Activated naive CD8-positive, alpha-beta T cell treated with anti-CD3 and anti-CD28 coated beads, Interleukin-2, amount 50 U/mL, for 16 hours (primary cell): ENCODE data around the gene STRIP1.

Source experiments
- DNase-seq: peaks from one replicate; pipeline ENCODE4 v3.0.0-alpha.2; 2020; ENCODE audit warnings: low read depth, low spot score

The STRIP1 gene

DNA sequence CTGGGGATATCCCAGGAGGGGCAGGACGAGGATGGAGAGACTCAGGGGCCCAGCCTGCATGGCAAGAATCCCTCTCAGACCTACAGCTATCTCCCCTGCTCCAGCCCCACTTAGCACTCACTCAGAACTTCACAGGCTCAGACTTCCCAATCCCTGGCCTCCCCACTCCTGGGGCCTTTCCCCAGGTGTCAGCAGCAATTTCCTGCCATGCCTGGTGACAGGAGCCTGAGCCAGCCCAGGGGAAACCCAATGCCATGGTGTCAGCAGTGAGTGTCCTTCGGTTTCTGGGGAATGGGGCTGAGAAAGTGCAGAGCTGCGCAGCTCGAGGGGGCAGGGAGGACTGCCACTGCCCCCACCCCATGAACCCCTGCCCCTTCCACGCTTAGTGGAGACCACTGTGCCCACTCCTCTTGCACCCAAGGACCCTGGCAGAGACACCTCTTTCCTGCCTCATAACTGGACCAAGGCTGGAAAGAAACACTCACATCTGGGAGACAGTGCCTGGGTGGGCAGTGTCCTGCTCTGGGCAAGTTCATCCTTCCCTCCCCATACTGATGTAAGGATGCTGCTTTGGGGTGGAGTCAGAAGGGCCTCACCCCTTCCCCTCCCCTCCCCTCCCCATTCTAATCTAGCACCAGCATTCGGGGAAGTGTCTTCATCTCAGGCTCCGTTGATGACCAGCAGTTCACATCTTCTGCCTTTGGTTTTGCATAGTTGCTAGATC lies 60.7 kb downstream of the STRIP1 start:
- DNase-seq = no peak

DNA sequence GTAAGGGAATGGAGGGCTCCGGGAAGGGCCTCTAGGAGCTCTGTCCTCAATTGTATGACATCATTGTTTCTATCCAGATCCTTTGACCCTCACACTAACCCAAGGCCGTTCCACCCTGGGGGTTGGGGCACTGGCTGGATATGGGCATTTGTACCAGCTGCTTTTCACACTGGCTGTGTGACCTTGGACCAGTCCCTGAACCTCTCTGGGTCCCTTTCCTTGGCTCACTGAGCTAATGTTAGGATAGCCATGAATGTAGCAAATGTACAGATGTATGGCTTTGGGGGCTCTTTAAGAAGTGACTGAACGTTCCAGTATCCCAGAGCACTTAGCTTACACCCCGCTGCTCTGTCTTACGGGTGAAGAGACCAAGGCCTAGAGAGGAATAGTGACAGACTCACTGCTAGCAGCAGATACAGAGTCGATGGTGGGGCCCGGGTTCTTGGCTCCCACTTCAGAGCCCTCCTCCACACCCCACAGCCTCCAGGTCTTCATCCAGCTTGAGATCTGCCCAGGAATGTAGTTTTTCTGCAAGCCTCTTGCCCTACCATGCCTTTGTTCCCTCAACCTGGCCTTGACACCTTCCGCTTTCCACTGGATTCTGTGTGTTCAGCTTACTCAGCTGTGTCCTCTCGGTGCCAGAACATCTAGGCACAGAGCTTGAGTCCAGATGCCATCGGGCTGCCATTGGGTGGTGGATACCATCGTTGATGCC lies 63.2 kb downstream of the STRIP1 start:
- no peak for DNase-seq

GRCh38 chr1:110098222-110099026 lies 64.0 kb downstream of the STRIP1 start:
- DNase-seq = no peak

- no peak for DNase-seq
Observed at GRCh38 chr1:110100335-110100734, 65.9 kb downstream of the STRIP1 start.

- no peak for DNase-seq
Observed at GRCh38 chr1:110102081-110102480, 67.7 kb downstream of the STRIP1 start.
